ENCODE measurements around the gene ZNF460. TPM values are rescaled to one million over a fixed set of nuclear protein-coding genes. Genes with fewer than 3 reads are reported as not detected.
"Not testable (repeated sequence)": the region's sequence is repeated elsewhere in the genome, so short reads cannot be mapped to it uniquely, and the experiment has no call there.

The ZNF460 gene
- total RNA-seq, 1 experiment from 2014 or later = 54.1 TPM

DNA sequence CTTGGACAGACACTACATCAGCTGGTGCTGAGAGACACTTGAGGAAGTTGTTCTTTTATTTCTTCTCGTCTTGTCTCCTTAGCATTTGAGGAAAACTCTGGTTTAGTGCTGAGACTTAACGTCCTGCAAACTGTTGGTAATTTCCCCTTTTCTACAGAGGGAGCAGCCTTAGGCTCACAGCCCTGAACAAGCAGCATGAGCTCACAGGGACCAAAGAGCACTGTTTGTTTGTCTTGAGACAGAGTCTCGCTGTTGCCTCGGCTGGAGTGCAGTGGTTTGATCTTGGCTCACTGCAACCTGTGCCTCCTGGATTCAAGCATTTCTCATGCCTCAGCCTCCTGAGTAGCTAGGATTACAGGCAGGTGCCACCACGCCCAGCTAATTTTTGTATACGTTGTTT is 34.3 kb upstream of the ZNF460 start:
- Histone ChIP-seq H3K27me3 (replicated peaks; ENCODE audit: control insufficient read depth, insufficient read depth, low read length) (no peaks in the 10 kb centered on the region), H3K4me1 (peaks cover 7% of the 10 kb centered on the region; the same call in 1 of the 2 replicates), H3K4me3 (ENCODE audit: low read depth, low read length) (no peak overlapping the region), H3K9me3 (no peaks in the 10 kb centered on the region), H3K36me3 (ENCODE audit: control insufficient read depth, insufficient read depth, low read length) (no peaks in the 10 kb centered on the region; the same call in 1 of the 2 replicates)
- Mint-ChIP-seq H3K9me3 (ENCODE audit: unreplicated experiment) (no peaks in the 10 kb centered on the region), H3K4me1 (ENCODE audit: low read depth, unreplicated experiment) (no peaks in the 10 kb centered on the region), H3K36me3 (ENCODE audit: insufficient read depth, unreplicated experiment) (peaks cover 38% of the 10 kb centered on the region), H3K4me3 (ENCODE audit: unreplicated experiment) (no peak overlapping the region), H3K27me3 (ENCODE audit: insufficient read depth, unreplicated experiment) (no peaks in the 10 kb centered on the region), H3K27ac (ENCODE audit: unreplicated experiment) (no peak overlapping the region)
- TF ChIP-seq, protein P1, sequence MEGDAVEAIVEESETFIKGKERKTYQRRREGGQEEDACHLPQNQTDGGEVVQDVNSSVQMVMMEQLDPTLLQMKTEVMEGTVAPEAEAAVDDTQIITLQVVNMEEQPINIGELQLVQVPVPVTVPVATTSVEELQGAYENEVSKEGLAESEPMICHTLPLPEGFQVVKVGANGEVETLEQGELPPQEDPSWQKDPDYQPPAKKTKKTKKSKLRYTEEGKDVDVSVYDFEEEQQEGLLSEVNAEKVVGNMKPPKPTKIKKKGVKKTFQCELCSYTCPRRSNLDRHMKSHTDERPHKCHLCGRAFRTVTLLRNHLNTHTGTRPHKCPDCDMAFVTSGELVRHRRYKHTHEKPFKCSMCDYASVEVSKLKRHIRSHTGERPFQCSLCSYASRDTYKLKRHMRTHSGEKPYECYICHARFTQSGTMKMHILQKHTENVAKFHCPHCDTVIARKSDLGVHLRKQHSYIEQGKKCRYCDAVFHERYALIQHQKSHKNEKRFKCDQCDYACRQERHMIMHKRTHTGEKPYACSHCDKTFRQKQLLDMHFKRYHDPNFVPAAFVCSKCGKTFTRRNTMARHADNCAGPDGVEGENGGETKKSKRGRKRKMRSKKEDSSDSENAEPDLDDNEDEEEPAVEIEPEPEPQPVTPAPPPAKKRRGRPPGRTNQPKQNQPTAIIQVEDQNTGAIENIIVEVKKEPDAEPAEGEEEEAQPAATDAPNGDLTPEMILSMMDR (IDR thresholded peaks at IDR 0.05; ENCODE audit: insufficient read depth in 1 of 2, low read depth in 1 of 2, low read length in 1 of 2, severe bottlenecking in 1 of 2, unreplicated experiment in 1 of 2) = no peak
- POLR2A ChIA-PET = interaction anchor here (0.6 kb wide), 1 partner anchor 41 kb away, joined by 6 read pairs; no protein-coding TSS in a partner anchor
- no peak for DNase-seq
- intact Hi-C loops (cut with micrococcal nuclease; ENCODE audit: unreplicated experiment) = no loop called here
- no TSS peak for BruUV-seq (replicated peaks)
- CTCF ChIA-PET = no interaction called here

DNA sequence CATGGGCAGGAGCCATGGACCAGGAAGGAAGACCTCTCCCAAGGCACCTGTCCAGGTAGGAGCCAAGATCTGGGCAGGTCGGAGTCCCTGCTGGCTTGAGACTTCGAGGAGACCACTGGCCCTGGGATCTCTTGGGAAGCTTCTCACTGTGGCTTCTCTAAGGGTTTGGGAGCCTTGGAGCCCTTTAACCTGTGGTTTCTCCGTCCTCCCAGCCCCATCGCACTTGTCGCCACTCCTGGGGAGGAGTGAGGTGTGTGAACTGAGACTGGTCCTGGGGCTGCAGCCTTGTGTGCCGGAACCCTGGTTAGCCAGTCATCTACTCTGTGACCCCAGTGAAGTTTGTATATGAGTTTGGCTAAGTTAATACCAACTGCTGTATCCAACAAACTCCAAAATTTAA is 31.6 kb upstream of the ZNF460 start:
- Mint-ChIP-seq H3K27me3 (ENCODE audit: insufficient read depth, unreplicated experiment) (no peaks in the 10 kb centered on the region), H3K4me3 (ENCODE audit: unreplicated experiment) (no peak overlapping the region), H3K9me3 (ENCODE audit: unreplicated experiment) (no peaks in the 10 kb centered on the region), H3K36me3 (ENCODE audit: insufficient read depth, unreplicated experiment) (peaks cover 48% of the 10 kb centered on the region), H3K27ac (ENCODE audit: unreplicated experiment) (no peak overlapping the region), H3K4me1 (ENCODE audit: low read depth, unreplicated experiment) (no peaks in the 10 kb centered on the region)
- no peaks in the 10 kb centered on the region; the same call in none of the 2 replicates for H3K36me3 ChIP-seq (ENCODE audit: control insufficient read depth, insufficient read depth, low read length)
- no peaks in the 10 kb centered on the region for H3K4me1 ChIP-seq
- ChIA-PET CTCF (no interaction called here), POLR2A (no interaction called here)
- TF ChIP-seq, protein P1 (IDR thresholded peaks at IDR 0.05; ENCODE audit: insufficient read depth in 1 of 2, low read depth in 1 of 2, low read length in 1 of 2, severe bottlenecking in 1 of 2, unreplicated experiment in 1 of 2) = no peak
- no peak for DNase-seq
- no peaks in the 10 kb centered on the region for H3K27me3 ChIP-seq (replicated peaks; ENCODE audit: control insufficient read depth, insufficient read depth, low read length)
- intact Hi-C loops (cut with micrococcal nuclease; ENCODE audit: unreplicated experiment) = no loop called here
- no TSS peak for BruUV-seq (replicated peaks)
- no peak overlapping the region for H3K4me3 ChIP-seq (ENCODE audit: low read depth, low read length)
- H3K9me3 ChIP-seq = no peaks in the 10 kb centered on the region

DNA sequence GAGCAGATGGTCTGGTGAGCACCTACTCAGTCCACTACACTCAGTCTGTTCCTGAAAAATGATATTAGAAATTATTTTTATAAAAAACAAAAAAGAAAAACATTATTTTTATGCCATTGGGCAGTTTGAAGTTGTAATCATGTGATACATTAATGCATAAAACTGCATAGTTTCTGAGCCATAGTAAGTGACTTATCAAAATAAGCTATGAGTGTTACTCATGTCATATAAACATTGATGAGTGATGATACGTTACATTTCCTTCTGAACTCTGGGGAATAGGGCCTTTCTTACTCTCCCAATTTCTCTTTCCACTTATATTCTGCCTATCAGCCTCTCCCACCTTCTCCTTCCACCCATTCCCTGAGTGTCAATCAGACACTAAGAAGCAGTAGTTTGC is 31.0 kb upstream of the ZNF460 start:
- intact Hi-C loops (cut with micrococcal nuclease; ENCODE audit: unreplicated experiment) = no loop called here
- DNase-seq = no peak
- H3K27me3 ChIP-seq (replicated peaks; ENCODE audit: control insufficient read depth, insufficient read depth, low read length) = no peaks in the 10 kb centered on the region
- CTCF ChIA-PET = no interaction called here
- POLR2A ChIA-PET = no interaction called here
- no peaks in the 10 kb centered on the region for H3K9me3 ChIP-seq
- BruUV-seq (replicated peaks) = no TSS peak
- H3K9me3 Mint-ChIP-seq (ENCODE audit: unreplicated experiment) = no peaks in the 10 kb centered on the region
- H3K4me3 Mint-ChIP-seq (ENCODE audit: unreplicated experiment) = no peak overlapping the region
- H3K4me3 ChIP-seq (ENCODE audit: low read depth, low read length) = no peak overlapping the region
- H3K4me1 Mint-ChIP-seq (ENCODE audit: low read depth, unreplicated experiment) = no peaks in the 10 kb centered on the region
- no peaks in the 10 kb centered on the region for H3K27me3 Mint-ChIP-seq (ENCODE audit: insufficient read depth, unreplicated experiment)
- no peaks in the 10 kb centered on the region; the same call in none of the 2 replicates for H3K36me3 ChIP-seq (ENCODE audit: control insufficient read depth, insufficient read depth, low read length)
- TF ChIP-seq, protein P1 (IDR thresholded peaks at IDR 0.05; ENCODE audit: insufficient read depth in 1 of 2, low read depth in 1 of 2, low read length in 1 of 2, severe bottlenecking in 1 of 2, unreplicated experiment in 1 of 2) = no peak
- no peaks in the 10 kb centered on the region for H3K4me1 ChIP-seq
- no peak overlapping the region for H3K27ac Mint-ChIP-seq (ENCODE audit: unreplicated experiment)
- peaks cover 48% of the 10 kb centered on the region for H3K36me3 Mint-ChIP-seq (ENCODE audit: insufficient read depth, unreplicated experiment)

DNA sequence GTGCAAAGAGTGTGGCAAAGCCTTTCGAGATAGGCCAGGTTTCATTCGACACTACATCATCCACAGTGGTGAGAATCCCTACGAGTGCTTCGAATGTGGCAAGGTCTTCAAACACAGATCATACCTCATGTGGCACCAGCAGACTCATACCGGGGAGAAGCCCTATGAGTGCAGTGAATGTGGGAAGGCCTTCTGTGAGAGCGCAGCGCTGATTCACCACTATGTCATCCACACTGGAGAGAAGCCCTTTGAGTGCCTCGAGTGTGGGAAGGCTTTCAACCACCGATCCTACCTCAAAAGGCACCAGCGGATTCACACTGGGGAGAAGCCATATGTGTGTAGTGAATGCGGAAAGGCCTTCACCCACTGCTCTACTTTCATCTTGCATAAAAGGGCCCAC is 26.5 kb upstream of the ZNF460 start:
- H3K4me3 Mint-ChIP-seq (ENCODE audit: unreplicated experiment); CTCF ChIA-PET; H3K4me1 ChIP-seq; H3K27me3 ChIP-seq (replicated peaks; ENCODE audit: control insufficient read depth, insufficient read depth, low read length); DNase-seq; H3K9me3 ChIP-seq; H3K27me3 Mint-ChIP-seq (ENCODE audit: insufficient read depth, unreplicated experiment); intact Hi-C loops (cut with micrococcal nuclease; ENCODE audit: unreplicated experiment); H3K9me3 Mint-ChIP-seq (ENCODE audit: unreplicated experiment); H3K36me3 ChIP-seq (ENCODE audit: control insufficient read depth, insufficient read depth, low read length); H3K4me3 ChIP-seq (ENCODE audit: low read depth, low read length); BruUV-seq (replicated peaks); POLR2A ChIA-PET; H3K27ac Mint-ChIP-seq (ENCODE audit: unreplicated experiment); H3K4me1 Mint-ChIP-seq (ENCODE audit: low read depth, unreplicated experiment): not testable (repeated sequence)
- H3K36me3 Mint-ChIP-seq (ENCODE audit: insufficient read depth, unreplicated experiment) = peaks cover 34% of the 10 kb centered on the region

All from Caco-2 (cell line).